ENCODE data around the gene NPC1. TPM values are rescaled to one million over a fixed set of nuclear protein-coding genes. Genes with fewer than 3 reads are reported as not detected.
A peak's percentile ranks its signal among the peaks of the same experiment; 100 is the strongest.

NPC1 gene
- total RNA-seq, 1 donor from 2014 or later = 38.1 TPM

- ATAC-seq = peak; percentile 10
Observed at GRCh38 chr18:23484561-23485182, 101.6 kb downstream of the NPC1 start.

Other genes starting within 250 kb of the NPC1 start
- gene RIOK3, start 133.2 kb downstream of the NPC1 start, total RNA-seq = 119 TPM
- 17.4 TPM for gene RMC1, start 83.0 kb downstream of the NPC1 start, total RNA-seq
- 11.2 TPM for gene ANKRD29, start 76.4 kb upstream of the NPC1 start, total RNA-seq
- gene LAMA3, start 102.9 kb upstream of the NPC1 start, total RNA-seq = 40.1 TPM

Data from esophagus mucosa (tissue), 1 donor.